B cell (primary cell): ENCODE results near the gene NTSR2. TPM values are rescaled to one million over a fixed set of nuclear protein-coding genes. Genes with fewer than 3 reads are reported as not detected.

Source experiments
- ATAC-seq: fragments of 200-7000 bp; cut with Tn5 transposase; one replicate; pipeline ENCODE4 v1.10.0; 2021; ENCODE audit warnings: low read depth, mild to moderate bottlenecking, moderate number of reproducible peaks, moderate library complexity
- CTCF ChIA-PET: fragments of 350-600 bp; sonication (Branson Sonifier 250); formaldehyde crosslinking; loops from one replicate; lab custom pipeline; 2021; ENCODE audit warnings: antibody characterized with exemption, inconsistent platforms; lab: Charles Lee
- POLR2A ChIA-PET: fragments of 350-600 bp; sonication (Branson Sonifier 250); formaldehyde crosslinking; loops from one replicate; lab custom pipeline; 2021; ENCODE audit warnings: antibody characterized with exemption; lab: Charles Lee
- DNase-seq: peaks from one replicate; pipeline ENCODE4 v3.0.0; 2013
- H2AFZ ChIP-seq: 2 replicates; pipeline ENCODE4 v1.6.1; 2012; ENCODE audit warnings: mild to moderate bottlenecking, low read depth, low read length; ENCODE audit not compliant: insufficient read depth, poor library complexity, severe bottlenecking
- H3K27ac ChIP-seq, 2 donors: 1 replicate in 1 of 2; 2 replicates in 1 of 2; pipeline ENCODE4 v1.5.1; 2012 to 2013; ENCODE audit warnings: low read length in 2 of 2, mild to moderate bottlenecking in 2 of 2, moderate library complexity in 1 of 2
- H3K27me3 ChIP-seq, 4 experiments: fragments of 200-600 bp in 1 of 4; sonication (generic) in 1 of 4; replicated peaks in 1 of 4; 1 replicate in 2 of 4; 2 replicates in 2 of 4; pipeline versions ENCODE4 v1.6.1 to v1.7.0; 2013 to 2016; ENCODE audit warnings: low read length in 3 of 4, mild to moderate bottlenecking in 2 of 4, mixed read lengths in 1 of 4, moderate library complexity in 1 of 4; ENCODE audit not compliant: insufficient read depth in 4 of 4, control insufficient read depth in 3 of 4; ENCODE audit errors: control extremely low read depth in 1 of 4
- H3K36me3 ChIP-seq, 2 experiments: replicated peaks in 1 of 2; 1 replicate in 1 of 2; 2 replicates in 1 of 2; pipeline versions ENCODE4 v1.6.1 to v1.7.1; 2013; ENCODE audit warnings: low read length in 1 of 2; ENCODE audit not compliant: insufficient read depth in 2 of 2, control insufficient read depth in 1 of 2; ENCODE audit errors: control extremely low read depth in 1 of 2, extremely low read depth in 1 of 2
- H3K4me1 ChIP-seq, 2 donors: fragments of 200-600 bp in 1 of 2; sonication (generic) in 1 of 2; 1 replicate in 1 of 2; 2 replicates in 1 of 2; pipeline versions ENCODE4 v1.5.1 to v1.6.1; 2013 to 2017; ENCODE audit warnings: low read length in 2 of 2; ENCODE audit not compliant: control insufficient read depth in 2 of 2, insufficient read depth in 2 of 2
- H3K4me2 ChIP-seq: replicated peaks from 2 replicates; pipeline ENCODE3; 2012; ENCODE audit warnings: mild to moderate bottlenecking, low read depth, low read length; ENCODE audit not compliant: poor library complexity, severe bottlenecking
- H3K4me3 ChIP-seq, 5 experiments: fragments of 200-600 bp in 1 of 5; sonication (generic) in 1 of 5; 1 replicate in 3 of 5; 2 replicates in 2 of 5; pipeline versions ENCODE4 v1.5.1 to v1.7.0; 2011 to 2016; ENCODE audit warnings: low read length in 4 of 5, mild to moderate bottlenecking in 4 of 5, low read depth in 2 of 5, control low read depth in 1 of 5, moderate library complexity in 1 of 5; ENCODE audit not compliant: insufficient read depth in 1 of 5; ENCODE audit errors: control extremely low read depth in 1 of 5, extremely low read depth in 1 of 5
- H3K79me2 ChIP-seq: fragments of 200-600 bp; sonication (generic); one replicate; pipeline ENCODE4 v1.6.0; 2016; ENCODE audit warnings: low read length; ENCODE audit not compliant: control insufficient read depth, insufficient read depth
- H3K9ac ChIP-seq: fragments of 200-600 bp; sonication (generic); 2 replicates; pipeline ENCODE4 v1.6.1; 2017; ENCODE audit warnings: mild to moderate bottlenecking, low read length, moderate library complexity
- H3K9me3 ChIP-seq, 3 donors: one replicate each; pipeline versions ENCODE4 v1.6.1 to v1.7.1; 2013; ENCODE audit warnings: low read length in 2 of 3; ENCODE audit not compliant: control insufficient read depth in 2 of 3, insufficient read depth in 1 of 3; ENCODE audit errors: control extremely low read depth in 1 of 3
- H4K20me1 ChIP-seq: 2 replicates; pipeline ENCODE4 v1.6.0; 2012; ENCODE audit warnings: mild to moderate bottlenecking, low read length; ENCODE audit not compliant: insufficient read depth, control insufficient read depth, poor library complexity, severe bottlenecking
- H3K27ac Mint-ChIP-seq: one replicate; pipeline ENCODE4 v1.8.0; 2021; ENCODE audit warnings: mixed read lengths
- H3K27me3 Mint-ChIP-seq: one replicate; pipeline ENCODE4 v1.8.0; 2021; ENCODE audit warnings: mixed read lengths
- H3K4me1 Mint-ChIP-seq: one replicate; pipeline ENCODE4 v1.8.0; 2021; ENCODE audit warnings: mixed read lengths
- H3K4me3 Mint-ChIP-seq: one replicate; pipeline ENCODE4 v1.8.0; 2021; ENCODE audit warnings: mixed read lengths
- H3K9me3 Mint-ChIP-seq: one replicate; pipeline ENCODE4 v1.8.0; 2022; ENCODE audit warnings: mixed read lengths; ENCODE audit not compliant: insufficient read depth
- EZH2 ChIP-seq: IDR thresholded peaks from 2 replicates; pipeline ENCODE4 v1.6.1; 2012; ENCODE audit warnings: borderline replicate concordance, low read depth, mild to moderate bottlenecking, moderate library complexity, low read length; ENCODE audit not compliant: insufficient read depth, poor library complexity, severe bottlenecking
- WGBS: methylation state at CpG from one replicate; pipeline ENCODE4 v1.1.5; 2013; ENCODE audit warnings: missing lambda C conversion rate; ENCODE audit not compliant: insufficient coverage; 5-methylcytosine and 5-hydroxymethylcytosine counted together
- intact Hi-C: fragments of 100-400 bp; cut with micrococcal nuclease; formaldehyde crosslinking; loops from one replicate; pipeline ENCODE4 v1.10.0; 2022
- polyA plus RNA-seq: library from polyadenylated mRNA; depleted of rRNA; stranded (reverse); fragments of >200 nt; gene quantifications from 2 replicates; pipeline ENCODE4 v1.2.3, GENCODE V29; 2012
- total RNA-seq, 2 donors: library from RNA; stranded (reverse); fragments of 120-200 nt in 1 of 2; gene quantifications; 1 replicate in 1 of 2; 2 replicates in 1 of 2; pipeline versions ENCODE4 v1.2.3 to v1.2.4, GENCODE V29; 2013 to 2022
- TF ChIP-seq, protein P1 (sequence below): fragments of 200-600 bp; IDR thresholded peaks from one replicate; pipeline ENCODE4 v1.8.0; 2022; ENCODE audit warnings: antibody characterized with exemption, mild to moderate bottlenecking

The NTSR2 gene
- total and polyA plus RNA-seq, 2 donors (not counting 1 experiment from before 2014, with no cell fraction given), result not detected

GRCh38 chr2:11688222-11689069 is 18.5 kb upstream of the NTSR2 start:
- TF ChIP-seq, protein P1, sequence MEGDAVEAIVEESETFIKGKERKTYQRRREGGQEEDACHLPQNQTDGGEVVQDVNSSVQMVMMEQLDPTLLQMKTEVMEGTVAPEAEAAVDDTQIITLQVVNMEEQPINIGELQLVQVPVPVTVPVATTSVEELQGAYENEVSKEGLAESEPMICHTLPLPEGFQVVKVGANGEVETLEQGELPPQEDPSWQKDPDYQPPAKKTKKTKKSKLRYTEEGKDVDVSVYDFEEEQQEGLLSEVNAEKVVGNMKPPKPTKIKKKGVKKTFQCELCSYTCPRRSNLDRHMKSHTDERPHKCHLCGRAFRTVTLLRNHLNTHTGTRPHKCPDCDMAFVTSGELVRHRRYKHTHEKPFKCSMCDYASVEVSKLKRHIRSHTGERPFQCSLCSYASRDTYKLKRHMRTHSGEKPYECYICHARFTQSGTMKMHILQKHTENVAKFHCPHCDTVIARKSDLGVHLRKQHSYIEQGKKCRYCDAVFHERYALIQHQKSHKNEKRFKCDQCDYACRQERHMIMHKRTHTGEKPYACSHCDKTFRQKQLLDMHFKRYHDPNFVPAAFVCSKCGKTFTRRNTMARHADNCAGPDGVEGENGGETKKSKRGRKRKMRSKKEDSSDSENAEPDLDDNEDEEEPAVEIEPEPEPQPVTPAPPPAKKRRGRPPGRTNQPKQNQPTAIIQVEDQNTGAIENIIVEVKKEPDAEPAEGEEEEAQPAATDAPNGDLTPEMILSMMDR, result peak; percentile 85
- no peak for TF ChIP-seq EZH2
- Mint-ChIP-seq H3K4me1 (peaks cover 8% of the 10 kb centered on the region), H3K4me3 (peak overlapping the region; percentile 67), H3K27me3 (peaks cover 25% of the 10 kb centered on the region), H3K27ac (no peak overlapping the region), H3K9me3 (no peaks in the 10 kb centered on the region)
- DNase-seq, result peak; percentile 89
- Histone ChIP-seq H3K27me3 (peaks cover 0 to 4% (median 0%) of the 10 kb centered on the region in 4 experiments), H3K27ac (no peak overlapping the region), H3K79me2 (no peaks in the 10 kb centered on the region), H2AFZ (peak overlapping the region; percentile 57), H3K36me3 (no peaks in the 10 kb centered on the region), H4K20me1 (no peaks in the 10 kb centered on the region), H3K9ac (peak overlapping the region; percentile 16), H3K4me2 (peak overlapping the region; percentile 67), H3K4me3 (peak overlapping the region in 1 of 5 experiments; percentile 17), H3K4me1 (peaks cover 11 to 16% of the 10 kb centered on the region in 2 donors), H3K9me3 (no peaks in the 10 kb centered on the region)
- ChIA-PET CTCF (interaction anchor here (0.7 to 10.1 kb wide), 9 partner anchors 8 to 1318 kb away, joined by 3 to 166 read pairs (median 3); no protein-coding TSS in a partner anchor), POLR2A (interaction anchor here (1.1 kb wide), 1 partner anchor 65 kb away, joined by 3 read pairs; no protein-coding TSS in a partner anchor)
- ATAC-seq, result peak; percentile 83
- 16% methylated on average over 13 of the region's 23 CpGs for WGBS
- intact Hi-C loops, result loop anchor here (1.0 to 5.0 kb wide), 3 partner anchors 58 to 1029 kb away; partner anchors contain the start of genes LPIN1 and TRIB2
